NCI-H2107 treated with DMSO at 0.1 percent for 48 hours (cell line): ENCODE results near the gene TMTC4.
A peak's percentile ranks its signal among the peaks of the same experiment; 100 is the strongest.
"Not testable (repeated sequence)": the region's sequence is repeated elsewhere in the genome, so short reads cannot be mapped to it uniquely, and the experiment has no call there.

Experiments
- DNase-seq: peaks from one replicate; lab custom pipeline; 2025; ENCODE audit not compliant: unreplicated experiment; lab: John Stamatoyannopoulos, UW

TMTC4 gene

GRCh38 chr13:100588331-100589177, 86.0 kb downstream of the TMTC4 start, which contains the start of gene GGACT:
Gene GGACT, minus strand, starts transcription at chr13:100588789. Its CDS starts 56,198 bp downstream, at chr13:100532591.
- no peak for DNase-seq

- DNase-seq, result no peak
Observed at GRCh38 chr13:100584896-100585295, 89.7 kb downstream of the TMTC4 start.

- no peak for DNase-seq
Observed at GRCh38 chr13:100581504-100581903, 93.1 kb downstream of the TMTC4 start.

DNA sequence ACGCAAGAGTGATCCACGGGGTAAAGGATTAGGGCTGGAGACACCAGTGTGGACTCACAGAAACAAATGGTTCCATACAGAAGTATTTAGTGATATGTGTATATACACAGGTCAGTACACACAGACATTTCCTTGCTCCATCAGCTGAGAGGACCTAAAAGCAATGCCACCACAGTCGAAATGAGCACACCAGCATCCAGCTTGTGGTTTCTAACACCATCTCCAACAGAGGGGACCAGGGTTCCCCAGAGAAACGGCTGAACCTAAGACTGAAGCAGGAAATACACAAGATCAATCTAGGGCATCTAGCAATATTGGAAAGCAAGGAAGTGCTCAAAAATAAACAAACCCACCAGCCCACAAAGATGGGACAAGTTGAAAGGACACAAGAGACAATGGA, 93.6 kb downstream of the TMTC4 start:
- DNase-seq, result no peak

GRCh38 chr13:100580045-100580444, 94.5 kb downstream of the TMTC4 start:
- DNase-seq, result no peak

DNA sequence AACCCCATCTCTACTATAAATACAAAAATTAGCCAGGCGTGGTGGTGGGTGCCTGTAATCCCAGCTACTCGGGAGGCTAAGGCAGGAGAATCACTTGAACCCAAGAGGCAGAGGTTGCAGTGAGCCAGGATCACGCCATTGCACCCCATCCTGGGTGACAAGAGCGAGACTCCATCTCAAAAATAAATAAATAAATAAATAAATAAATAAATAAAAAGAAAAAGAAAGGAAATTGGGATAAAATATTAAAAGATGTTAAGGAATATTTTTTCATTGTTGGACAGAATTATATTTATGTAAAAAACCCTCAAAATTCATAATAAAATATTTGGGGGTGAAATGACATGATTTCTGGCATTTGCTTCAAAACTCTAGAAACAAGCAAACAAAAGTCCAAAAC, 97.4 kb downstream of the TMTC4 start:
- DNase-seq, result not testable (repeated sequence)

DNA sequence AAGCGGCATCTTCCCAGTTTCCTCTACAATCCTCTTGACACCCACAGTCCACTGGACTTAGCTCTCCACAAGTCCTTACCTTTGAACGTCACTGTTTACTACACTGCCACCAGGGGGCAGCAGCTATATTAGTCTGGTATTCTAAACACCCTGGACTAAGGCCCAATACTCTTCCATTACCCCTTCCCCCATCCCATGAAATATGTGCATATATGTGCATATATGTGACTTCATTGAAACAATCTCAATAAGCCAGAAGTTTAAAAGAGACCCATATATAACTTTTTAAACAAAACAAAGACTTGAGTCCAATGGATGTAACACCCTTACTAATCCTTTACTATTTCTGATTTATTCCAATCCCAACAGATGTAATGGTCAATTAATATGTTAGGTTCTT, 101.5 kb downstream of the TMTC4 start:
- DNase-seq, result peak; percentile 86

DNA sequence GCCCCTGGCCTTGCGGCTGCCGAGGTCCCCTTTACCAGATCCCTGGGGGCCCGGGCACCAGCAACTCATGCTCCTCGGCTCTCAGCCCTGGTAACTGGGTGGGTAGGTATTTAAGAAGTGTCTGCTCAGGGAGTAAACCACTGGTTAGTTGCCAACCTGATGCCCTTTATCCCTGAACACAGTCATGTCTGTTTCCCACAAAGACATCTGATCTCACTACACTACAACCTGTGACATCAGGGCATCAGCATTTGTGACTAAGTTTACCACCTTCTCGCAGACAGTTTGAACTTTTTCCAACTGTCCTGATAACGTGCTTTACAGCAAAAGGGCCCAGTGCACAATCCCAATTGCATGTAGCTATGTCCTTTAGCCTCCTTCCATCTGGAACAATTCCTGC, 108.1 kb downstream of the TMTC4 start:
- no peak for DNase-seq

DNA sequence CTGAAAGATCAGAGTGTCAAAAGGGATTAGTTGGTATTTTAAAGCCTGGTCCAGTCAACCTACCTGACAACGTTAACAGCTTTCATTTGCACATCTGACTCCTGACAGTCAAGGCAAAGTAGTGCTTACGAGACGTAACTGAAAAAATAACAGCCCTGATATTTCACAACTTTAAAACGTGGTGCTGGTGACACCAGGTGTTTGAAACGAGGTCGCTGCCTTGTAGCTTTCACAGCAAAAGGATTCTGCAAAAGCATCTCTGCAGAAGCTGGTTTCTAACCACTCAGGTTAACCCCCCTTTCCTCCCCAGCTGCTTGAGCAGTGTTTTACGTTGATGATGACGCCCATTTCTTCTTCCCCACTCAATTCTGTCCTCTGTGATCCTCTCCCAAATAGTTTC, 109.3 kb downstream of the TMTC4 start:
- peak; percentile 14 for DNase-seq

DNA sequence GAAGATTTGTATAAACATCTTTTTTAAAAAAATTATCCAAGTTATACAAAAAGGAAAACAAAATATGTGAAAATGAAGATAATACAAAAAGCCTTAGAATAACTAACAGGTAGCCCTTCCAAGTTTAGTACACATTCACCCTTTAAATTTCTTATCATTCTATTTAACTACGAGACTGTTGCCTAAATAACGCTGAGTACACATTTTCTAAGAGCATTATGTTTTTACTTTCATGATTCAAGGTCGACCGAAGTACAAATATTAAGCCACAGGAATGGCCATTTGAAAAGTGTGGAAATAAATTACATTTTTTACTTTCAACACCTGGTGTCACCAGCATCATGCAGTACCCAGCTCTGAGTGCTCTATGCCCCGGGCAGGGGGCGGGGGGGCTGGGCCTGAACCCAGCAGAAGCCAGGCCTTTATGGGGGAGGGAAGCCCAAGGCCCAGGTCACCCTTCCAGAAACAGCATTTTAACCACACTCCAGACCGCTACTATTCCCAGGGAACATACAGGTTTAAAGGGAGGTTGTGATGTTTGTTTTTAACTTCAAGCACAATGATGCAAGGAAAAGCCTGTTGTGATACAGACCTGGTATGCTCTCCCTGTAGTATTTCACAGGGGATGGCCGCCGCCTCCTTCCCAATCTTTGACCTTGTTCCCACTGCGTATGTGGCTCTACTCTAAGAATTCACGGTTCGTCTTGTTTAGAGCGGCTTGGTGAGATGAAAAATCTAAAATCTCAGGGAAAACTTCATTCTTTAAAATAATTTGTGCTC, 110.0 kb downstream of the TMTC4 start:
- peak; percentile 29 for DNase-seq

DNA sequence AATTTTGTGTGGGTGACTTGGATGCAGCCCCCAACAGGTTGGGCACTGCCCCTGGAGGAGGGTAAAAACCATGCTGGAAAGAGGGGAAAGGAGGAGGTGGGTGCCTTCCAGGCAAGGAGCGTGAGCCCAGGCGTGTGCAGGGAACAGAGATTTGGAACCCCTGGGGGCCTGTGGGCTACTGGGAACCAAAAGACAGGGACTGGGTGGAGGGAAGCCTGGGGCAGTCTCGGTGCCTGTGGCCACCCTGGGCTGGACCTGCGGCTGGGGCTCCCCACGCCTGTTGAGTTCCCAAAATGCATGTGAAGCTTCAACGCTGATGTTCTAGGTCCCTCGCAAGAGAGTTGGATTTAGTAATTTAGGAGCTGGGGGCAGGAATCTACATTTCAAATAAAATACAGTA, 110.8 kb downstream of the TMTC4 start:
- DNase-seq, result no peak

DNA sequence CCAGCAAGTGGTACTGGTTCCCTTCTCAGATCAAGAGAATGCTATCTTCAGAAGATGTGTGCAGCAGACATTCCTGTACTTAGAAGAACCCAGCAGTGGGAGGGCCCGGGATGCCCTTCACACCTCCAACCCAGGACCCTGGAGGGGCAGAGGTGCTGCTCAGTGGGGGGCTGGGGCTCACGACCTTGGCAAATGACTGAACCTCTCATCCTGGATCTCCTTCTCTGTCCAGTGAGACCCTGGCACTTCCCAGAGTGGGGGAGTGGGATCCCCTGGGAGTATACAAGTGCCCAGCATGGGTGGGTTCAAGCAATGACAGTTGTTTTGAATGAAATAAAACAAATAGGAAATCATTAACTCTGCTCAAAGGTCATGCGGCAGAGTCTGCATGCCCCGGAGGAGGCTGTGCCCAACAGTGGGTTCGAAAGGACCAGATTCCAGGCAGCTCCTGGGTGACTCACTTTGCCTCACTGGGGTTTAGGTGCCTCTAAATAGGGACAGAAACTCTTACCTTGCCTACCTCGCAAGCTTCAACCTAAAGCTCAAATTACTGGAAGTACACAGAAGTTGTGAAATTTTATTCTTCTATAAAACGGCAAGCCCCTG, 112.9 kb downstream of the TMTC4 start:
- DNase-seq, result no peak

DNA sequence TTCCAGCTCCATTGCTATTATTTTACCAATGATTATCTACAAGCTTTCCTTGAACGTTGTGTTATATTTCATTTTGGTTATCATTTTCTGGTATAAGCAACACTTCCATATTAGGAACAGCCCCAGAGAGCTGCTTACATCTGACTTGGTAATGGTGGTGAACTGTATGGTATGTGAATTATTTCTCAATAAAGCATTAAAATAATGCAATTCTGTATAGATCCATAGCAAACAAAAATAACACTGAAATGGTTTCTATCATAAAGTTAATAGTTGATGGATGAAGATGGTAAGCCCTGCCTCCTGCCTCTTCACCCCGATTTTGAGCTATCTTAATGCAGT, 113.5 kb downstream of the TMTC4 start:
- DNase-seq, result no peak

GRCh38 chr13:100560498-100561157, 114.0 kb downstream of the TMTC4 start:
- DNase-seq, result no peak

DNA sequence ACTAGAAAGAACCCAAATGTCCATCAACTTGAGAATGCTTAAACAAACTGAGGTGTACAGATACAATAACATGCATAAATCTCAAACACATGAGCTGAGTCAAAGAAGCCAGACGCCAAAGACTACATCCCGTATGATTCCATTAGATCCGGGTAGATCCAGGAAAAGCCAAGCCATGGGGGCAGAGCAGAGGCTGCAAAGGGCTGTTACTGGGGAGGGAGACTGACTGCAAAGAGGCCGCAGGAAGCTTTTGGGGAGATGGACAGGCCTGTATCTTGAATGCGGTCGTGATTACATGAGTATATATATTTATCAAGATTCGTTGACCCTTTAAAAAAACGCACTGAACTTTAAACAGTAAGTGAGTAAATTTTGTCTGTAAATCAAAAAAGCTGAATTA, 114.7 kb downstream of the TMTC4 start:
- no peak for DNase-seq
